HepG2 (cell line): ENCODE measurements around the gene FBXW12. TPM values are rescaled to one million over a fixed set of nuclear protein-coding genes. Genes with fewer than 3 reads are reported as not detected.

Source experiments
- ATAC-seq: fragments of 200-7000 bp; cut with Tn5 transposase; 3 replicates; pipeline ENCODE4 v1.9.1; 2020; ENCODE audit warnings: mild to moderate bottlenecking, moderate library complexity
- BruUV-seq: library from RNA; stranded (reverse); fragments of 400-500 nt; replicated peaks from 2 replicates; lab custom pipeline; 2021; lab: Mats Ljungman, UMichigan
- CTCF ChIA-PET: fragments of 300-600 bp; formaldehyde crosslinking; extraction: SDS; loops from one replicate; lab custom pipeline; 2021; ENCODE audit warnings: low total read pairs, inconsistent platforms, low intra/inter-chr PET ratio; lab: Yijun Ruan, JAX
- POLR2A ChIA-PET: fragments of 350-600 bp; sonication (Branson Sonifier 250); formaldehyde crosslinking; loops from one replicate; lab custom pipeline; 2020; ENCODE audit warnings: antibody characterized with exemption, inconsistent platforms; lab: Yijun Ruan, JAX
- DNase-seq: peaks from one replicate; pipeline ENCODE4 v3.0.0-alpha.2; 2015; ENCODE audit warnings: low spot score
- FAIRE-seq: peaks from 3 replicates; lab custom pipeline; 2011; peaks lifted over from hg19 to GRCh38; lab: Jason Lieb, UNC
- H2AFZ ChIP-seq: one replicate; pipeline ENCODE4 v1.6.1; 2011; ENCODE audit warnings: low read length, inconsistent platforms
- H3K27ac ChIP-seq: fragments of 300-600 bp; 3 replicates; pipeline ENCODE4 v1.8.0; 2011; ENCODE audit warnings: mixed run types, mild to moderate bottlenecking, mixed read lengths, low read length, inconsistent platforms; ENCODE audit not compliant: insufficient read depth; ENCODE audit errors: extremely low read length
- H3K27me3 ChIP-seq, 2 experiments: fragments of 200-600 bp in 1 of 2; 2 replicates in 1 of 2; 3 replicates in 1 of 2; pipeline versions ENCODE4 v1.6.0 to v1.8.0; 2011; ENCODE audit warnings: low read length in 2 of 2, mild to moderate bottlenecking in 2 of 2, moderate library complexity in 2 of 2, inconsistent platforms in 1 of 2; ENCODE audit not compliant: insufficient read depth in 2 of 2, control insufficient read depth in 1 of 2
- H3K36me3 ChIP-seq, 2 experiments: fragments of 200-600 bp in 1 of 2; replicated peaks in 1 of 2; 2 replicates in 1 of 2; 3 replicates in 1 of 2; pipeline versions ENCODE4 v1.5.1 to v1.8.0; 2011; ENCODE audit warnings: low read length in 2 of 2, inconsistent platforms in 1 of 2; ENCODE audit not compliant: insufficient read depth in 2 of 2, control insufficient read depth in 1 of 2
- H3K4me1 ChIP-seq: 2 replicates; pipeline ENCODE4 v1.5.1; 2012; ENCODE audit warnings: low read length, inconsistent platforms; ENCODE audit not compliant: insufficient read depth
- H3K4me2 ChIP-seq: 2 replicates; pipeline ENCODE4 v1.6.0; 2011; ENCODE audit warnings: low read depth, low read length, inconsistent platforms
- H3K4me3 ChIP-seq, 3 experiments: fragments of 200-600 bp in 1 of 3; sonication (generic), shearing (Covaris generic) in 1 of 3; replicated peaks in 1 of 3; 2 replicates each; pipeline ENCODE4 v1.5.1; 2011 to 2016; ENCODE audit warnings: low read length in 3 of 3, inconsistent platforms in 2 of 3, low read depth in 2 of 3, mild to moderate bottlenecking in 2 of 3, control low read depth in 1 of 3, mixed read lengths in 1 of 3; ENCODE audit not compliant: insufficient read depth in 1 of 3
- H3K79me2 ChIP-seq: one replicate; pipeline ENCODE4 v1.6.1; 2011; ENCODE audit warnings: low read length, inconsistent platforms; ENCODE audit not compliant: insufficient read depth
- H3K9ac ChIP-seq: 2 replicates; pipeline ENCODE4 v1.6.0; 2011; ENCODE audit warnings: mild to moderate bottlenecking, low read depth, low read length, inconsistent platforms; ENCODE audit not compliant: insufficient read depth
- H3K9me3 ChIP-seq: 2 replicates; pipeline ENCODE4 v1.5.1; 2012; ENCODE audit warnings: mild to moderate bottlenecking, low read length
- H4K20me1 ChIP-seq: 2 replicates; pipeline ENCODE4 v1.6.0; 2011; ENCODE audit warnings: inconsistent platforms, mild to moderate bottlenecking, low read length, moderate library complexity; ENCODE audit not compliant: insufficient read depth
- CCDC6 ChIP-seq: sonication (generic); formaldehyde crosslinking; IDR thresholded peaks from 2 replicates; pipeline ENCODE4 v1.8.1; 2022; ENCODE audit warnings: mild to moderate bottlenecking, missing genetic modification reagents, moderate library complexity
- DDIT3 ChIP-seq: sonication (generic); formaldehyde crosslinking; IDR thresholded peaks from 2 replicates; pipeline ENCODE4 v1.4.0; 2020; ENCODE audit warnings: mild to moderate bottlenecking, missing genetic modification reagents
- MAZ ChIP-seq, 2 experiments: sonication (generic) in 1 of 2; formaldehyde crosslinking in 1 of 2; IDR thresholded peaks; 2 replicates each; pipeline versions ENCODE4 v1.5.0 to v1.6.1; 2012 to 2020; ENCODE audit warnings: low read depth in 2 of 2, mild to moderate bottlenecking in 2 of 2, borderline replicate concordance in 1 of 2, improper control_type of control experiment in 1 of 2, low read length in 1 of 2, missing genetic modification reagents in 1 of 2, moderate library complexity in 1 of 2
- RBM22 ChIP-seq: fragments of 200-400 bp; formaldehyde crosslinking; optimal IDR thresholded peaks from 2 replicates; pipeline ENCODE3; 2017; ENCODE audit warnings: mild to moderate bottlenecking, low read length, moderate library complexity
- WGBS: methylation state at CpG from one replicate; pipeline ENCODE4 v1.1.6; 2017; ENCODE audit warnings: low lambda C conversion rate; 5-methylcytosine and 5-hydroxymethylcytosine counted together
- in situ Hi-C: cut with HindIII; loops from 2 replicates; pipeline ENCODE4 v1.10.0; 2017; ENCODE audit warnings: low pct_unique_long_range_greater_than_20kb; ENCODE audit not compliant: extremely low pct_ligation_motif_present
- intact Hi-C: fragments of 100-400 bp; cut with micrococcal nuclease; formaldehyde crosslinking; loops from one replicate; pipeline ENCODE4 v1.10.0; 2022; ENCODE audit not compliant: unreplicated experiment
- polyA plus RNA-seq, 8 experiments: library from polyadenylated mRNA; depleted of rRNA in 3 of 8; stranded (reverse) in 7 of 8; unstranded in 1 of 8; fragments of >200 nt; fragmentation: Illumina TruSeq in 4 of 8; extraction: Trizol in 4 of 8; gene quantifications; 2 replicates each; pipeline versions ENCODE4 v1.2.1 to v1.2.3, GENCODE V29; 2011 to 2016; ENCODE audit warnings: low read depth in 4 of 8, missing spikeins in 1 of 8, mixed read lengths in 1 of 8; ENCODE audit not compliant: insufficient read depth in 1 of 8
- total RNA-seq, 5 experiments: library from RNA; depleted of rRNA; stranded (reverse); fragments of >200 nt; fragmentation: Illumina TruSeq; extraction: Trizol; gene quantifications; 2 replicates each; pipeline ENCODE4 v1.2.3, GENCODE V29; 2016; ENCODE audit warnings: low read depth in 1 of 5

FBXW12 gene
- total and polyA plus RNA-seq, 2 of the 13 experiments (the other 11 are each of a cell fraction or from before 2014, with no cell fraction given) = not detected

- TF ChIP-seq CCDC6 (CRISPR knock-in tag) = no peak
Measured at GRCh38 chr3:48413611-48414010, 41.6 kb downstream of the FBXW12 start (continued).

GRCh38 chr3:48414376-48415250, 42.6 kb downstream of the FBXW12 start:
- in situ Hi-C loops = no loop called here
- FAIRE-seq = no peak
- no peaks in the 10 kb centered on the region for H3K4me1 ChIP-seq
- intact Hi-C loops = no loop called here
- WGBS = 97% methylated on average over 12 of the region's 25 CpGs
- peaks cover 11% of the 10 kb centered on the region; the same call in 1 of the 2 replicates for H4K20me1 ChIP-seq
- peaks cover 82 to 100% of the 10 kb centered on the region in 2 experiments for H3K36me3 ChIP-seq
- no peaks in the 10 kb centered on the region for H3K79me2 ChIP-seq
- POLR2A ChIA-PET = interaction anchor here (0.7 to 11.1 kb wide), 2 partner anchors 11 to 16 kb away, joined by 3 to 130 read pairs; partner anchors contain the start of gene PLXNB1
- H3K4me3 ChIP-seq = no peak overlapping the region
- no peak for ATAC-seq
- no peak overlapping the region for H3K4me2 ChIP-seq
- no peak overlapping the region for H3K9ac ChIP-seq
- CTCF ChIA-PET = interaction anchor here (2.7 to 4.1 kb wide), 2 partner anchors 19 to 21 kb away, joined by 9 to 25 read pairs; no protein-coding TSS in a partner anchor
- H3K27ac ChIP-seq = no peak overlapping the region
- no TSS peak for BruUV-seq
- no peaks in the 10 kb centered on the region for H3K27me3 ChIP-seq
- no peak for DNase-seq
- H2AFZ ChIP-seq = no peak overlapping the region
- H3K9me3 ChIP-seq = no peaks in the 10 kb centered on the region
- no peak for TF ChIP-seq DDIT3 (CRISPR knock-in tag)
- TF ChIP-seq MAZ (IDR thresholded peaks at IDR 0.05; ENCODE audit: borderline replicate concordance, low read depth, low read length) = no peak
- TF ChIP-seq MAZ (CRISPR knock-in tag; IDR thresholded peaks at IDR 0.05; ENCODE audit: low read depth) = peak; percentile 12; the same call in 1 of the 2 replicates
- TF ChIP-seq RBM22 = peak; percentile 10
